ENCODE data around the gene ESR2. TPM values are rescaled to one million over a fixed set of nuclear protein-coding genes. Genes with fewer than 3 reads are reported as not detected.

The ESR2 gene
- total and polyA plus RNA-seq, 2 of the 8 experiments (the other 6 are each of a cell fraction or from before 2014, with no cell fraction given) = 0.19 to 0.23 TPM

- H4K91ac ChIP-seq (replicated peaks; ENCODE audit: insufficient read length, low read length) = no peak overlapping the region
- no peak overlapping the region for H2BK15ac ChIP-seq (ENCODE audit: low read length)
- ChIA-PET CTCF (ENCODE audit: partially characterized antibody) (interaction anchor here (0.9 to 1.2 kb wide), 5 partner anchors 8 to 74 kb away, joined by 3 to 5 read pairs (median 3); no protein-coding TSS in a partner anchor), POLR2A (ENCODE audit: partially characterized antibody) (no interaction called here)
- no peak overlapping the region for H3K27ac ChIP-seq (ENCODE audit: low read depth, low read length)
- H4K8ac ChIP-seq (ENCODE audit: extremely low read depth, insufficient read depth, low read length) = no peak overlapping the region
- H3K4me1 ChIP-seq (replicated peaks in 1 of 4; ENCODE audit: control insufficient read depth in 3 of 4, insufficient read depth in 4 of 4, low read length in 3 of 4) = no peaks in the 10 kb centered on the region
- FAIRE-seq (no peak), DNase-seq (ENCODE audit: low read depth in 1 of 2, low spot score in 2 of 2) (no peak)
- no peaks in the 10 kb centered on the region for H3K27me3 ChIP-seq (replicated peaks in 1 of 4; ENCODE audit: control insufficient read depth in 3 of 4, extremely low read depth in 1 of 4, insufficient read depth in 3 of 4, low read length in 3 of 4)
- no peak overlapping the region for H3K56ac ChIP-seq (replicated peaks; ENCODE audit: insufficient read length, low read depth, low read length)
- no peaks in the 10 kb centered on the region for H3K79me1 ChIP-seq (ENCODE audit: low read depth, low read length)
- H4K20me1 ChIP-seq (replicated peaks in 1 of 2; ENCODE audit: control insufficient read depth in 1 of 2, insufficient read depth in 2 of 2, low read length in 2 of 2) = peaks cover 0 to 1% of the 10 kb centered on the region in 2 experiments
- H2BK12ac ChIP-seq (ENCODE audit: low read depth, low read length) = no peak overlapping the region
- no peak overlapping the region for H2BK5ac ChIP-seq (ENCODE audit: low read depth, low read length)
- TF ChIP-seq ATF3 (IDR thresholded peaks at IDR 0.05; ENCODE audit: insufficient read depth, low read depth, low read length) (no peak), SIRT6 (IDR thresholded peaks at IDR 0.05; ENCODE audit: low read length) (no peak)
- no peak overlapping the region for H2AK5ac ChIP-seq (ENCODE audit: low read depth, low read length)
- no peak overlapping the region for H3K9ac ChIP-seq (replicated peaks in 1 of 4; ENCODE audit: extremely low read depth in 1 of 4, low read depth in 3 of 4, low read length in 3 of 4)
- H2BK120ac ChIP-seq (replicated peaks; ENCODE audit: low read depth, low read length) = no peak overlapping the region
- no peak overlapping the region for H3K4me2 ChIP-seq (ENCODE audit: insufficient read depth in 1 of 2, low read depth in 2 of 2, low read length in 2 of 2)
- WGBS, 2 experiments (ENCODE audit: extremely low coverage in 1 of 2, insufficient coverage in 1 of 2, insufficient read length in 1 of 2, insufficient replicate concordance in 2 of 2, low coverage in 1 of 2, low lambda C conversion rate in 2 of 2, missing lambda C conversion rate in 1 of 2) = 90% methylated on average over 3 of the region's 3 CpGs; no CpG with 5 or more reads in 1 of the 2 experiments
- peaks cover 3 to 34% (median 16%) of the 10 kb centered on the region in 4 experiments; a peak in 7 of 8 replicates for H3K36me3 ChIP-seq (ENCODE audit: control insufficient read depth in 2 of 4, insufficient read depth in 4 of 4, low read length in 3 of 4)
- H3K14ac ChIP-seq (ENCODE audit: insufficient read length) = no peak overlapping the region
- no peaks in the 10 kb centered on the region for H3K23me2 ChIP-seq (ENCODE audit: low read depth, low read length)
- no peaks in the 10 kb centered on the region for H3K9me3 ChIP-seq (ENCODE audit: insufficient read depth in 2 of 2, low read depth in 1 of 2, low read length in 1 of 2)
- no peak overlapping the region for H4K5ac ChIP-seq (ENCODE audit: insufficient read length, low read depth, low read length)
- no peak overlapping the region for H3K18ac ChIP-seq (ENCODE audit: extremely low read depth, low read length)
- no peak overlapping the region for H3K23ac ChIP-seq (ENCODE audit: insufficient read length)
- H2BK20ac ChIP-seq (ENCODE audit: low read length) = no peak overlapping the region
- H2AFZ ChIP-seq (ENCODE audit: low read length) = no peak overlapping the region
- H3K4ac ChIP-seq (replicated peaks; ENCODE audit: insufficient read length, low read depth, low read length) = no peak overlapping the region
- no peaks in the 10 kb centered on the region for H3K79me2 ChIP-seq (ENCODE audit: control insufficient read depth in 1 of 2, insufficient read depth in 2 of 2, low read length in 2 of 2)
- no peak overlapping the region for H3K4me3 ChIP-seq (ENCODE audit: extremely low read depth in 1 of 4, insufficient read depth in 2 of 4, low read depth in 3 of 4, low read length in 4 of 4)
Observed at GRCh38 chr14:64229489-64229888, 64.7 kb downstream of the ESR2 start.
